HG03460 (cell line): Measurements from ENCODE around the gene SPATA19.
"Not testable (repeated sequence)": the region's sequence is repeated elsewhere in the genome, so short reads cannot be mapped to it uniquely, and the experiment has no call there.

Source experiments
- ATAC-seq: cut with Tn5 transposase; IDR thresholded peaks from one replicate; pipeline ENCODE4 v1.9.1; 2021; ENCODE audit not compliant: unreplicated experiment

SPATA19 gene

DNA sequence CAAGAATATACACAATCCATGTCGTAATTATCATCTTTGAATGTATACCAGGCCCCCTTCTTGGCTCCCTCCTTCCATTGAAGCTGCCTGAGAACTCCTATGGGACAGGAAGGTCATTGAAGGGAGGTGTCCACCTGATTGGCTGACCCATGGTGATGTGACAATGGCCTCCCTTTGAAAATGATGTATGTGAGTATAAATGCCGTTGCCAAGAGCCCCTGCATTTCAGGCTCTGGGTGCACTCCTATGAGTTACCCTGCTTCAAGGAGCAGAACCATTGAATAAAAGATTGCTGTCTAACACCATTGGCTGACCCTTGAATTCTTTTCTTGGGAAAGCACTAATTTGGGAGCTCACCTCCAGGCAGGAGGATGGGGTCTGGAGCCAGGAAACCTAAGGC lies at the start of gene SPATA19:
Gene SPATA19 (minus strand): TSS at position 101 of the 400 bp plus-strand sequence. CDS start 67 bp downstream, at position 34.
- ATAC-seq, result no peak

DNA sequence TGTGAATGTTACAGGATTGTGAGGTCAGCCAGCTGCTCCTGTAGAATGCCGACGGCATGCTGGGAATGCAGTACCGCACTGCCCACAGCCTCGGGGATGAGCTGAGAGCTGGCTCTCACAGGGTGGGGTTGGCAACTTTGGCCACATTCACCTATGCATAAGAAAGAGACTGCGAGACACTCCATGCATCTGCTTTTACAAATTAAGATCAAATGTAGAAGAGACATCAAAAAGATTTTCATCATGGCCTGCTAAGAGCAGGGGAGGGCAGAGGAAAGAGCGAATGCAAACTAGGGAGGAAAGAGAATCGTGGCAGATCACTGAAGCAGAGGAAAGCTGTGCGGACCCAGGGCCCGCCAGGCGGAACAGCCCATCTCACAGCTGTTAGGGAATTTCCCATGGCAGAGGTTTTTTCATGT lies 49.8 kb upstream of the SPATA19 start:
- no peak for ATAC-seq

- ATAC-seq, result no peak
Observed at GRCh38 chr11:133893381-133893780, 48.1 kb upstream of the SPATA19 start.

- ATAC-seq, result no peak
Observed at GRCh38 chr11:133892584-133893380, 47.5 kb upstream of the SPATA19 start.

DNA sequence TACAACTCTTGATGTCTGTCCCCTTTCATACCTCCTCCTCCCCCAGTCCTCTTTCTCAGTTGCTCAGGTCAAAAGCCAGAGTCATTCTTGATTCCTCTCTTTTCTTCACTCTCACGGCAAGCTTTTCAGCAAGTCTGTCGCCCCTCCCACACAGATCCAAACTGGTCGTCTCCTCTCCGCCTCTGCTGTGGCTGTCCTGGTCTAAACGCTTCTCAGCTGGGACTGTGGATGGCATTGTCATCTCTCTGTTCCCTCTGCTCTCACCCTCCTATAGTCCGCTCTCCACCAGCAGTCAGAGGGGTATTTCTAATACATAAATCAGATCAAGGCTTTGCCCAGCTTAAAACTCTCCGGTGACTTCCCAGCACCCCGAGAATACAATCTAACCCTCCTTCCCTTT lies 46.8 kb upstream of the SPATA19 start:
- ATAC-seq, result no peak

GRCh38 chr11:133889893-133890292 lies 44.6 kb upstream of the SPATA19 start:
- ATAC-seq, result no peak

DNA sequence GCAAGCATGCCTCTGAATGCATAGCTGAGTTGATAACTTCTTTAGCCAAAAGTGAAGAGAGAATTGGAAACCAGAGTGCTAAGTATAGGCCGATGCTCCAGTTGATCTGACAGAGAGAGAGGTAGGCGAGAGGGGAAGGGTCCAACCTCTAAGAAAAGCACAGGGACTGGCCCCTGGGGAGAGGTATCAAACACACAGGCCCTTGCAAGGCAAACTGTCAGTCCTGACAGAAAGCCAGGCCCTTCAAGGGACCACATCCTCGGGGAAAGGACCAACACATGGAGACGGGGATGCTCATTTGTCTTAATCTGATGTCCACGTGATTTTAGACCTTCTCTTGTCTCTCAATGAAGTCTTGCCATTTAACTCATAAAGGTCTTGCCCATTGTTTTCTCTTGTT lies 43.9 kb upstream of the SPATA19 start:
- ATAC-seq, result no peak

GRCh38 chr11:133887692-133888332 lies 42.5 kb upstream of the SPATA19 start:
- ATAC-seq, result no peak

DNA sequence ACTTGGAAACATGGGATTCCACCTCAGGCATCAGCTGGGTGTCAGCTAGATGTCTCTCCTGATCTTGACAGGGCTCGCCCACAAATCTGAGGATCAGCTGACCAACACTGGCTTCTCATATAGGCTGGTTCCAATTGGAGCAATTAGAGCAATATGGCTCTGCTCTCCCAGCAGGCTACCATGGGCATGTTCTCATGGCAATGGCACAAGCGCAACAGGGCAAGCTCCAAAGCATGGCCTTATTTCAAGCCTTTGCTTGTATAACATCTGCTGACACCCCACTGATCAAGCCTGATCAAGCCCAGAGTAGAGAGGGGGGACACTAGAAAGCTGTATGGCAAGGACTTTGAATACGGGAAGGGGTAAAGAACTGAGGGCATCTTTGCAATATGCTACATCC lies 40.7 kb upstream of the SPATA19 start:
- no peak for ATAC-seq

DNA sequence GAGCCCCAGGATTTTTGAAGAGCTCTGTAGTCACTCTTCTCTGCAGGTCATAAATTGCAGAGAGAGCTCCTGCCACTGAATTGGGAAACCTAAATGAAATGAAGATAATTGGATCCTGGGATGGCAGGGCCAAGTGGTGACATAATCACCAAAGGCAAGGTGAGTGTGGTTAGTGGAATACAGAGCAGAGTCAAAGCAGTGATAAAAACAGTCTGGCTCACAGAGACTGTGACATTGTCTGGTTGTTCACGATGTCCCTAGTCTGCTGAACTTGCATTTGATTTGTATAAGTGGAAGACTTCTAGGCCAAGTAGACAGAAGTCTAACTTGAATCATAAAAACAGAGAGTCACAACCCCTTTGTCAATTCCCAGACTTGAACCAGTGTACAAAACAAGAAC lies 26.8 kb upstream of the SPATA19 start:
- no peak for ATAC-seq

GRCh38 chr11:133867456-133867855 lies 22.1 kb upstream of the SPATA19 start:
- ATAC-seq, result no peak

GRCh38 chr11:133865466-133865865 lies 20.2 kb upstream of the SPATA19 start:
- ATAC-seq, result no peak

- no peak for ATAC-seq
Observed at GRCh38 chr11:133864756-133865155, 19.4 kb upstream of the SPATA19 start.

DNA sequence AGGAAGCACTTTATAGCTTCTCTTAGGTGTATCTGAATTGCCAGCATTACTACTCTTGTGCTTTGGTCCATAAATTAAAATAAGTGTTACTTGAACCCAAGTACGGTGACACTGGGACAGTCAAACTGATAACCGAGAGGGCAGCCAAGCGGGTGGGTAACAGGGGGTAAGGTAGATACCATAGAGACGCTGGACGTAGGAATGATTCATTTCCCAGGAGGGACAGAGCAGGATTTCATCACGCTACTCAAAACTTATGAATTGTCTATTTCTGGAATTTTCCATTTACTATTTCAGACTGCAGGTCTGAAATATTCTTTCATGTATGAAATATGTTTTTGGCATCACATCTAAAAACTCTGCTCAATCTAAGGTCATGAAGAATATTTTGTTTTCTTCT lies 14.8 kb upstream of the SPATA19 start:
- no peak for ATAC-seq

- ATAC-seq, result not testable (repeated sequence)
Observed at GRCh38 chr11:133854330-133854960, 9.1 kb upstream of the SPATA19 start.

DNA sequence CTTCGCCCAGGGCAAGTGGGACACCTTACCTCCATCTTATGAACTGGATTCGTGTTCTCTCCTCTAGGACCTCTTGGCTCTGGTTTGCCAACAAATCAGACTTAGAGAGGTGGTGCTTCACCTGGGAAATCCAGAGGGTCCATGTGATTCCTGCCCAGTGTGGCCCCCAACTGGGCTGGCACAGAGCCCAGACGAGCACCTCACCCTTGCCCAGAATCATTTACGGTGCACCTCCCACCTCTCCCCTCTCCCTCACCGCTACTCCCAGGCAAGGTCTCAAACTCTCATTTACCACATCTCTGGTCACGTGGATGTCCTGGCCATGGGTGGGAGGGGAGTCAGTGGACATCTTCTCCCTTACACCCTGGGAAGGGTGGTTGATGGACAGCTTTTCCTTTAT lies 1.1 kb downstream of the SPATA19 start:
- ATAC-seq, result no peak

- no peak for ATAC-seq
Observed at GRCh38 chr11:133843454-133843987, 1.8 kb downstream of the SPATA19 start.

DNA sequence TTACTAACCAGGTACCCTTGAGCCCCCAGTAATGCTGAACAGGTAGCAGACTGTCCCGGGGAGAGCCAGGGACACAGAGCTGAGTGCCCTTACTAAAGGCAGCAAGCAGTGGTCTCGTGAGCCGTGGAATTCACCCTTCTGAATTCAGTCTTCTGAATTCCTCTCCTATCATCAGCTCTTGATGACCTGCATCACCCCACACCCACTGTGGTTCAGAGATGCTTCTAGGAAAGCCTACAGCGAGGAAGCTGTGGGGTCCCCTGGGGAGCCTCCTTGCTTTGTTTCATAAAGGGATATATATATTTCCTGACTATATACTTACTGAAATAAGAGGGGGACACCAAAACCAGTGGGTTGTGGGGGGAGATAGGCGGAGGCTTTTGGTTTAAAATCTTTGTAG lies 2.6 kb downstream of the SPATA19 start:
- ATAC-seq, result no peak

- no peak for ATAC-seq
Observed at GRCh38 chr11:133842053-133842452, 3.3 kb downstream of the SPATA19 start.

GRCh38 chr11:133841279-133842043 lies 3.9 kb downstream of the SPATA19 start:
- ATAC-seq, result no peak

DNA sequence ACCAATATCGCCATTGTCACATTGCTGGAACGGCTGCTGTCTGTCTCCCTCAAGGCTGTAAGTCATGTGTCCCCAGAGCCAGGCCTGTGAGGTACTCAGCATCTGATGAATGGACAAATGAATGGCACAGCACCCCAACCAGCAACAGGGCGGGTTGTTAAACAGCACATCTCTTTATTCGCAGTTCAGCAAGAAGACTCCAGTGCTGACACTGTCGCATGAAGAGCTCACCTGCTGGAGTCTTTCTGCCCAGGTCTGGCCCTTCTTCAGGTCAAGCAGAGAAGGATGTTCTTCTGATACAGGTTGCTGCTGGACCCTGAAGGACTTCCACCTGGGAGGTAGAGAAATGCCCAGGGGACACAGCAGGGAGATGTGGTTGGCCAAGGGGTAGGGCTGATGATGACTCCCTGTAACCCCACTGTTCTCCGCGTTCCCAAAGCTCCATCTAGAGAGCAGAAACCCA lies 4.8 kb downstream of the SPATA19 start:
- ATAC-seq, result no peak
